HG03378 (cell line): ENCODE data around the gene CSH2.
A peak's percentile ranks its signal among the peaks of the same experiment; 100 is the strongest.

ENCODE experiments used
- ATAC-seq: cut with Tn5 transposase; IDR thresholded peaks from one replicate; pipeline ENCODE4 v1.9.1; 2021; ENCODE audit warnings: mild to moderate bottlenecking, moderate library complexity; ENCODE audit not compliant: unreplicated experiment

CSH2 gene

DNA sequence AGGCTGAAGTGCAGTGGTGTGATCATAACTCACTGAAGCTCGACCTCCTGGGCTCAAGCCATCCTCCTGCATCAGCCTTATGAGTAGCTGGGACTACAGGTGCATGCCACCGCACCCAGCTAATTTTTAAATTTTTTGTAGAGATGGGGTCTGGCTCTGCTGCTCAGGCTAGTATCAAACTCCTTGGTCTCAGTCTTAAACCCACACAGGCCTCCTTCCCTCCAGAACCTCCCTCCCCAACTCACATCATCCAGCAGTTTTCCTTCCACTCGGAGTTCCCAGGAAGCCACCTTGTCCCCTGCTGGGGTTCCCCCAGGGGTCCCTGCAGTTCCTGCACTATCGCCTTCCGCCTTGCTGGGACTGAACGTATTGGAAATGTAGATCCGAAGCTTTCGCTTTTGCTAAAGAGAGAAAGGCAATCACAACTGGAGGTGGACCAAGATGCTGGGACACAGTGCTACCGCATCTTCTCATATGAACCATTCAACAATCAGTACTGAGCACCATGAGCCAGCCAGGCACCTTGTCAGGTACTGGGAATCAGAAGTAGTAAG lies 38.2 kb downstream of the CSH2 start:
- ATAC-seq, result no peak

DNA sequence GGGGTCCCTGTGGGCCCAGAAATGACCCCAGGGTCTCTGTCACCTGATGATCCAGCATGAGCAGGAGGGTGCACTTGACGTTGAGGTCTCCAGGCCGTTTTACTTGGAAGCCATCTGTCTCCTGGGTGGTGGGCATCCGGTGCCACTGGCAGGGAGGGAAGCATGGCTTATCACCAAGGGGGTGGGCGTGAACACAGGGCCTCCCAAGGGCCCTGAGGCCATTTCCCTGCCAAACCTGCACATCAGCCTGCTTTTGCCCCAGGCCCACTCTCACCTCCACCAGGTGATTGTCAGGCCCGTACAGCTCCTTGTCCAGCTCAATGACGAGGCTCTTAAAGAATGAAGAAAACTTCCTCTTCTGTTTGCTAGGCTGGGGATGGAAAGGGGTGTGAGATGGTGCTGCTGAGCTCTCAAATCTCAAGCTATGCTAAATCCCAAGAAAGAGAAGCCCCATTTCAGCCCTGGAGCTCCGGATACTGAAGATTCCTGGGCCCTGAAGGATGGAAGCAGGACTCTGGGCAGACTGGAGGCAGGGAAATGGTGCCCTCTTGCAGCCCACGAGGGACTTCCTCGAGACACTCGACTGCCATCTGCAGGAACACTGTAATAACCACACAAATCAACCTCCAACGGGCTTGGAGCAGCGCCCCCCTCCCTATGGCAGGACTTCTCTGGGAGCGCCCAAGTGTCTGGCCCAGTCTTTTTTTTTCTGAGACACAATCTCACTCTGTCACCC lies 38.9 kb downstream of the CSH2 start:
- peak; percentile 57 for ATAC-seq

DNA sequence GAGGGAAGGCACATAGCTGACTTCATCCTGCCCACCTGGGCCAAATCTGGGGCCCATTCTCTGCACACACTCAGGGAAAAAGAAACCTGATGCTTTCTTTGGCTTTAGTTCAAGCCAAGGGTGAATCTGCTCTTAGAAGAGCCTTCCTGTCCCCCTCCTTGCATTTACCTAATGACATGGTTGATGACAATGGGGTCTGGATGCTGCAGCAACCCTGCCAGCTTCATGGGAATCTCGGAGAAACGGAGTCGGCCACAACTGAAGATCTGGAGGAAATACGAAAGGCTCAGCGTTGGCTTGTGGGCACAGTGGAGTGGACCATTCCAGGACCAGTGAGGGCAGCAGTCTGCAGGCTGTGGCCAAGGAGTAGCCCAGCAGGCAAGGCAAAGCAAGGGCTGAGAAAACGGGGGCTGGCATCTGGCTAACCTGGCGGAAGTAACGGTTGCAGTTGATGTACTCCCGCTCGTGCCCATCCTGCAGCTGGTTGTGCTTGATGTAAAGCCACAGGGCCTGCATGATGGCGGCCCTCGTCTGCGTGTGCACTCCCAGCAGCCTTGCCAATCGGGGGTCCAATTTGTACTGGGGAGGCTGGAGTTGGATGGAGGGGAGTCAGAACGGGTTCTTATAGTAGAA lies 39.6 kb downstream of the CSH2 start:
- ATAC-seq, result no peak

DNA sequence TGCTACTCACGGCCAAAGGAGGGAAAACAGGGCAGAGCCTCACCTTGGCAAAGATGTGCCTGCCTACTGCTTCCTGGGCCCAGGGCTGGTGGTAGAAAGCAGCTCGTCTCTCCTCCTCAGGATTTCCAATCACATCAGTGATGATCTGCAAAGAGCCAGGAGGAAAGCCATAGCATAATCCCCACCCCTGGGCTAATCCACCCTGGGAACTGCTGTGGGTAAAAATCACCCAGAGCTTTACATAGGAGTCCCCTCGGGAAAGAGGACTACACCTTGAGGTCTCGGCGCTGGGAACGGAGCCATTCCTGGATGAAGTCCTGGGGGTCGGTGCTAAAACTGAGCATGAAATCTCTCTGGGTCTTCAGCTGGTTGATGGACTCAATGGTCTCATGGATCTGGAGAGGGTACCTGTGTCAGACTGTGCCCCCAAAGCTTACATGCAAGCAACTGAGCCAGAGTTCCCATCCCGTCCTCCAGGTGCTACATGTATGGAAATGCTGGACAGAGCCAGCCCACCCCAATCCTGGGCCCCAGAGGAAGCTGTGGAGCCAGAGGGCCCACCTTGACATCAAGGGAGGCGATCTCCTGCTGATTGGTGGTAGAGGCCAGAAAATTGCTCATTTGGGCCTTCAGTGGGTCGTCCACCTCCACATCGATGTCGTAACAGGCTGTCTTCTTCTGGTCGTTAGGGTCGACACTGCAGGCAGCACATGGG lies 40.3 kb downstream of the CSH2 start:
- ATAC-seq, result no peak

DNA sequence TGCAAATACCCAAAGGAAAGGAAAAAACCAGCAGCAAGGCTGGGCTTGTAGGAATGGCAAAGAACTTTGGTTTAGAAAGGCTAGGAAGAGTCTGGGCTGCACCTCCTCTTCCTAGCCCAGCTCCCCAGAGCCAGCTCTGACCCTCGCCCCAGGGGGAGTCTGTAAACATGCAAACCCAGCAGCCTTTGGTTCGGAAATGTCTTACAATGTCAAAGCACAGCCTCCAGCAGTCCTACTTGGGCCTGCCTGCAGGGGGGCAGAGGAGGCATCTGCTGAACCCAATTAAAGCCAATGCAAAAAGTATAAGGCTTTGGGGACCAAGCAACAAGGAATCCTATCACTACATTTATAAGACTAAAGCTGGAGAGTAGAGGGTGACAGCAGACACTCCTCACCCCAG lies 41.0 kb downstream of the CSH2 start:
- no peak for ATAC-seq

DNA sequence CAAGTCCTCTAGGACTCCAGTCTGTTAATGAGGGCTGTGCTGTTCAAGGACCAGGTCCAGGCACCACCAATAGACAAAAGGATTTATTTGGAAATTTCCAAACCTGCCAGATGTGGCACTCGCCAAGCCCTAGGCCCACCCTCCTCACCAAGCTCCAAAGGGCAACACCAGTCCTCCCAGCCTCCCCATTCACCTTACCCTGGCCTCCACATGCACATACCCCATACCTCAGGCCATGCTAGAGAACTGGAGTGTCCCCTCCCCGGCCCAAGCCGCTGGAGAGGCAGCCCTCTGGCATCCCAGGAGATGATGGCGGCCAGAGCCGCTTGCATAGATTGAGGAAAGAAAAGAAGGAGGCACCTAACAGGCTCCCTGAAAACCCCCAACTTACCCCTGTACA lies 41.5 kb downstream of the CSH2 start:
- ATAC-seq, result no peak

DNA sequence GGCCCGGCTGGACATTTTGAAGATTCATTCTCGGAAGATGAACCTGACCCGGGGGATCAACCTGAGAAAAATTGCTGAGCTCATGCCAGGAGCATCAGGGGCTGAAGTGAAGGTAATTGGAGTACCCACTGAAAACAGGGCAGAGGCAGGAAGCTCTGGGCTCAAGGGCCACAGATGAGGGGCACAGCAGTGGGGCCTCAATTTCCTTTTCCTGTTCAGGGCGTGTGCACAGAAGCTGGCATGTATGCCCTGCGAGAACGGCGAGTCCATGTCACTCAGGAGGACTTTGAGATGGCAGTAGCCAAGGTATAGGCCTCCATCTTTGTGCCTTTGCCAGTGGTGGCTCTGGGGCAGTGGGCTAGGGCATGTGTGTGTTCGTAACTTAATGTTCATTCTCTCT lies 42.0 kb downstream of the CSH2 start:
- ATAC-seq, result no peak

DNA sequence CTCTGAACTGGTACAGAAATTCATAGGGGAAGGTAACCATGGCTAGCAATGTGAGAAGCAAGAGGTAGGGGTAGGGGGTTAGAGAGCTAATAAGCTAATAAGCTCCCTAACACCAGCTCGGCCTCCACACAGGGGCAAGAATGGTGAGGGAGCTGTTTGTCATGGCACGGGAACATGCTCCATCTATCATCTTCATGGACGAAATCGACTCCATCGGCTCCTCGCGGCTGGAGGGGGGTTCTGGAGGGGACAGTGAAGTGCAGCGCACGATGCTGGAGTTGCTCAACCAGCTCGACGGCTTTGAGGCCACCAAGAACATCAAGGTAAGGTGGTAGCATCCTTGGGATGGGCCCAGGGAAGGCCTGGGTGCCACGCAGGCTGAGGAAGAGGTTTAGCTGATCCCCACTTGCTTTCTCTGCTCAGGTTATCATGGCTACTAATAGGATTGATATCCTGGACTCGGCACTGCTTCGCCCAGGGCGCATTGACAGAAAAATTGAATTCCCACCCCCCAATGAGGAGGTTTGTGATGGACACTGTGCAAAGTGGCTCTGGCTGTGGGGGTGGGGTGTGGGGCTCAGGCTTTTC lies 42.5 kb downstream of the CSH2 start:
- ATAC-seq, result no peak

DNA sequence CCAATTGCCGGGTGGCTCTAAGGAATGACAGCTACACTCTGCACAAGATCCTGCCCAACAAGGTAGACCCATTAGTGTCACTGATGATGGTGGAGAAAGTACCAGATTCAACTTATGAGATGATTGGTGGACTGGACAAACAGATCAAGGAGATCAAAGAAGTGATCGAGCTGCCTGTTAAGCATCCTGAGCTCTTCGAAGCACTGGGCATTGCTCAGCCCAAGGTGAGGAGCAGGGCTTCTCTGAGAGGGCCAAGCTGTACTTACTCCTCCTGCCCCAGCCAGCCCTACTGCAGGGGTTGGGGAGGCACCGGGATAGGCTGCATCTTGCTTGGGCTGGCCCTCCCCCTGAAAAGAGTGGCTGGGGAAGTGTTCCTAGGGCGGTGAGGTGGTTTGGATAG lies 43.2 kb downstream of the CSH2 start:
- no peak for ATAC-seq

DNA sequence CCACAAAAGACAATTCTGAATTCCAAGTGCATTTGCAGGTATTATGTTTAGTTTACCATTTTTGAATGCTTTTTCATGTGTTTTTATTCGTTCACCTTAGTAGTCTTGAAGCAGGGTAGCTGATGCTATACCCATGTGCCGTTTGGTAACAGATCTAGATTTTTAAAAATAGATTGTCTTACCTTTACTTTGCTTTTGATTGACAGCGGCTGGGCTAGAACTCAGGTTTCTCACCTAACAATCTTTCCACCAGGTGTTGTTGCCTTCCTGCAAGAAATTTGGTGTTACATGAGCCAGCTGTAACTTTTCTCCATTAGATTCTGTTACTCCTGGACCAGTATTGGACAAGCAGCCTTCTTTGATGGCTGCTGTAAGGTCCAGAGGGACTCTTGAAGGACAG lies 44.5 kb downstream of the CSH2 start:
- ATAC-seq, result no peak

DNA sequence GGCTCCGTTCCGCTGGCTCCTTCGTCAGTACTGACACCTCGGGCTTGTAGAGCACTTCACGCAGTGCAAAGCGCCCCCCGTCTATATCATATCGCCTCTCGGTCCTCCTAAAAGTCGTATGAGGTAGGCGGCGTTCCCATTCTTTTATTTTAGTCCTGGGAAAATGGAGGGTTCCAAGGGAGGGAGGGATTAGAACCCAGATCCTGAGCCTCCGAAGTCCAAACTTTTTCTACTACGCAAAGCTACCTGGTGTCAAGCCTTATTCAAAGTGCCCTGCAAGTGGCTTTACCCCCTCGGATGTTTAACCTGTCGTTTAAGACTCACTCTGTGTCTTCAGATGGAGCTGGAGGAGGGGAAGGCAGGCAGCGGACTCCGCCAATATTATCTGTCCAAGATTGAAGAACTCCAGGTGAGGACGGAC lies 45.7 kb downstream of the CSH2 start:
- ATAC-seq, result no peak

DNA sequence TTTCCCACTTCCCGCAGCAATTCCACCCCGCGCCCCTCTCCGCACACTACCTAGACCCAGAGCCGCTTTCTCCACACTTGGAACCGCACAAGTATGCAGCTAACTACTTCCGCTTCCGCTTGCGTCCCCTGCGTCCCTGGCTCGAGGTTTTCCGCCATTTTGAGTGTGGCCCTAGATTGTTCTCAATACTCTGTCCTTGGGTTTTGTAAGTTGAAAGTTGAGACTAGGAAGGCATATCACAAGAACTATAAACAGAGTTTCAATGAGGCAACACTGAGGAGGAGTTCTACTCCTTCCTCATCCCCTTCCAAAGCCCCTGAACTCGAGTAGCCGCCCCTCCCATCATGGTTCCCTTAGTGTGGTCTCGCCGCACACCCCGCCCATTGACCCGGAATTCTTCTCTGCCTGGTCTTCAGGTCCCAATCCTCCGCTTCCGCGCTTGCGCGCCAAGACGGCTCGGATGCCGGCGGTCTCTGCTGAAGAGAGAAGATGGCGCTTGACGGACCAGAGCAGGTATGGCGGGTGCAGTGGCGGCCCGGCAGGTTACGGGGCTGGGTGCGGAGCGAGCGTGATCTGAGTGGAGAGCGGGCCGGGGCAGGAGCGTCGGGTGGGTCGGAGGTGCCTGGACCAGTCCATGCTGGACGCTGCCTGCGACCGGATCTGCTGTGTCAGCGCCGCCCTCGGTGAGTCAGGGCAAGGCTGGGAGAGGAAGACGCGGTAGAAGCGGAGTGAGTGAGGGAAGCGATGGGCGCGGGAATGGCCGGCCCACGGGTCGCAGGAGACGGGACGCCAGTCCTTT lies 46.3 kb downstream of the CSH2 start, which contains the start of the genes FTSJ3 and PSMC5:
Gene FTSJ3, minus strand, starts transcription at position 662 of the 799 bp plus-strand sequence. CDS start 761 bp downstream, outside the sequence.
Gene PSMC5, plus strand, starts transcription at position 430 of the 799 bp plus-strand sequence. Its CDS starts 60 bp downstream, at position 490.
- ATAC-seq, result peak; percentile 66

DNA sequence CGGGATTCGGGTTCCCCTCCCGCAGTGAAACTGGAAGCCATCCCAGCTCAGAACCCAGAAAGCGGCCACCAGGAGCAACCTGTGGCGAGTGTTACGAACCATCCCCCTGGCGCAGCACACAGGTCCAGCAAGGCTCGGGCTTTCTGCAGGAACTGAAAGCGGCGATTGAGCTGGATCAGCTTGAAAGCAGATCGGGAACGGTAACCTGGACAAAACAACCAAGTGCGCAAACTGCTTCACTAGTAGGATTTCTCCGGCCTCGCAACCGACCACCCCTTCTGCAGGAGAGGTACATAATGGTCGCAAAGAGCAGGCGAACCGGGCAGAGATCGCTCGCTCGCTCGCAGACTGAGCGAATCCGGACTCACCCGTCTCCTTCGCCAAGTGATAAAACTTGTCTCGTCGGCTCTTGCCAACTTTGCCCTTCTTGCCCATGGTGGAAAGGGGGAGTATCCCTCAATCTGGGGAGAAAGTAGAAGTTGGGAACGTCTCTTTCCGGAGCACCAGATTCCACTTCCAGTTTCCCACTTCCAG lies 46.9 kb downstream of the CSH2 start:
- no peak for ATAC-seq

DNA sequence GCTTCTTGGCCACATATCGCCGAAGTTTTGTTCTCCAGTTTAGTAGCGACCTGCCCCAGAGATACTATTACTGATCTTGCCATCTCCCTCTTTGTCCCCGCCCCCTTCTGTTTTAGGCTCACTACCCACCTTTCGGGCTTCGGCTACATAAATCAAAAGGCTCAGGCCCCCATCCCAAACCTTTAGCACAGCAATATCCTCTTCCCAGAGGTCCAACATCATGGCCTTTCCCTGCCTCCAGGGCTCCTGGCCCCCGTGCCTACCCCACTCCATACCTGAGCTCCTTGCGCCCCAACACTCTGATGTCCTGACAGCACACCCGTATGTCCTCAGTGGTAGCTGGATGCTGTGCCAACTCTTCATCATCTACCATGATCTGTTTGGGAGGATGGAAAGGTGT lies 49.1 kb downstream of the CSH2 start:
- ATAC-seq, result no peak

DNA sequence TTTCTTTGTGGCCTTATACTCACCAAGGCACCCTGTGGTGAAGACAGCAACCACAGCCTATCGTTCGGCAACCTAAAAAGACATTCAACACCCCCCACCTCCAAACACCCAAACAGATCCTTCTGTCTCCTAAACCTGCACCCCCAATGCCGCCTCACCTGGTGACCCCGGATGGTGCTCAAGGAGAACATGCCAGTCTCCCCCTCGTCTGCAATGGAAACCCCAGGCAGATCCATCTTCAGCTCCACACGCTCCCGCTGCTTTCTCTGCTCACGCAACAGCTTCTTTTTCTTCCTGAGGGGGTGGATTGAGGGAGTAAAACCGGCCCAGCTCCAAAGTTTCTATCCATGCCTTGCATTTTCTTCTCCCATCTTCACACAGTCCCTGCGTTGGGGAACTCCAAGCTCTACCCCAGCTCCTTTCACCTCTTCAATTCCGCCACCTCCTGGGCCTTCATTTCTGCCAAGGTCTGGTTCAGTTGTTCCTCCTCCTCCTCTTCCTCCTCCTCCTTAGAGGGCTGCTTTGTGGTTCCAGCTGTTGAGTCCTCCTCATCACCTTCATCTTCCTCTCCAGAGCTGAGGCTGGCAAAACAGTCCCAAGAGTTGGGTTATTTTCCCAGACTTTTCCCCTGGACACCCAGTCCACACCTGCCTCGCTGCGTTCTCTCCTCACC lies 49.7 kb downstream of the CSH2 start:
- no peak for ATAC-seq

DNA sequence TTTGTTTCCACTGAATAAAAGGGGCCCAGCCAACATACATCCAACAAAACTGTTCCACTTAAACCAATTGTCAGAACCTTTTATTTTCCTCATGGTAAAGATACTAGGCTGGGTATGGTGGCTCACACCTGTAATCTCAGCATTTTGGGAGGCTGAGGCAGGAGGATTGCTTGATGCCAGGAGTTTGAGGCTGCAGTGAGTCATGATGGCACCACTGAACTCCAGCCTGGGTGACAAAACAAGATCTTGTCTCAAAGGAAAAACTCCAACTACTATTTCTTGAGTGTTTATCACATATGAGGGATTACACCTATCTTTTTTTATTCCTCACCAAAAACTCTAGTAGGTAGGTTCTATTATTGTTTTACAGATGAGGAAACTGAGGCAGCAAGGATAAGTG lies 50.9 kb downstream of the CSH2 start:
- ATAC-seq, result no peak
